GM12878 (cell line): Measurements from ENCODE around the gene IL23R. TPM values are rescaled to one million over a fixed set of nuclear protein-coding genes. Genes with fewer than 3 reads are reported as not detected.

Source experiments
- ATAC-seq: fragments of 200-7000 bp; cut with Tn5 transposase; 3 replicates; pipeline ENCODE4 v1.9.1; 2020; ENCODE audit warnings: mild to moderate bottlenecking, moderate library complexity
- BruUV-seq: library from RNA; stranded (reverse); fragments of 400-500 nt; replicated peaks from 2 replicates; lab custom pipeline; 2021; lab: Mats Ljungman, UMichigan
- CTCF ChIA-PET: fragments of 300-600 bp; sonication (Branson Sonifier 250); formaldehyde crosslinking; extraction: SDS; loops from one replicate; lab custom pipeline; 2021; ENCODE audit warnings: inconsistent platforms; lab: Yijun Ruan, JAX
- POLR2A ChIA-PET: fragments of 350-600 bp; formaldehyde crosslinking; extraction: SDS; loops from one replicate; lab custom pipeline; 2021; ENCODE audit warnings: inconsistent platforms; lab: Charles Lee
- RAD21 ChIA-PET: fragments of 300-600 bp; sonication (Branson Sonifier 250); formaldehyde crosslinking; loops from one replicate; lab custom pipeline; 2023; ENCODE audit warnings: antibody characterized with exemption; ENCODE audit not compliant: unreplicated experiment; lab: Charles Lee
- SMC1A ChIA-PET: fragments of 300-600 bp; sonication (Branson Sonifier 250); formaldehyde crosslinking; loops from one replicate; lab custom pipeline; 2023; ENCODE audit not compliant: unreplicated experiment, uncharacterized antibody; lab: Charles Lee
- DNase-seq: peaks from one replicate; pipeline ENCODE4 v3.0.0-alpha.2; 2011; ENCODE audit warnings: low read depth, low spot score
- FAIRE-seq: peaks from 3 replicates; lab custom pipeline; 2011; peaks lifted over from hg19 to GRCh38; lab: Jason Lieb, UNC
- H2AFZ ChIP-seq: 2 replicates; pipeline ENCODE4 v1.6.0; 2011; ENCODE audit warnings: low read depth, low read length, control low read depth; ENCODE audit not compliant: control insufficient read depth
- H3K27ac ChIP-seq: 2 replicates; pipeline ENCODE4 v1.5.1; 2011; ENCODE audit warnings: control low read depth; ENCODE audit not compliant: control insufficient read depth, insufficient read depth
- H3K27me3 ChIP-seq, 2 experiments: replicated peaks in 1 of 2; 2 replicates each; pipeline versions ENCODE4 v1.6.0 to v1.6.1; 2011; ENCODE audit warnings: low read length in 1 of 2; ENCODE audit not compliant: control insufficient read depth in 2 of 2, insufficient read depth in 2 of 2
- H3K36me3 ChIP-seq, 2 experiments: 2 replicates each; pipeline ENCODE4 v1.5.1; 2011; ENCODE audit warnings: low read length in 1 of 2; ENCODE audit not compliant: control insufficient read depth in 2 of 2, insufficient read depth in 2 of 2
- H3K4me1 ChIP-seq: 2 replicates; pipeline ENCODE4 v1.6.1; 2011; ENCODE audit warnings: mild to moderate bottlenecking, low read length, moderate library complexity, mixed read lengths; ENCODE audit not compliant: control insufficient read depth, insufficient read depth
- H3K4me2 ChIP-seq: 2 replicates; pipeline ENCODE4 v1.6.0; 2011; ENCODE audit warnings: control low read depth; ENCODE audit not compliant: control insufficient read depth, insufficient read depth
- H3K4me3 ChIP-seq: fragments of 200-600 bp; sonication (generic); 2 replicates; pipeline ENCODE4 v1.5.1; 2016
- H3K79me2 ChIP-seq: 2 replicates; pipeline ENCODE4 v1.6.0; 2011; ENCODE audit warnings: low read length; ENCODE audit not compliant: control insufficient read depth, insufficient read depth
- H3K9ac ChIP-seq: 2 replicates; pipeline ENCODE4 v1.8.0; 2011; ENCODE audit warnings: low read length, control low read depth, mixed read lengths; ENCODE audit not compliant: control insufficient read depth, insufficient read depth
- H3K9me3 ChIP-seq: replicated peaks from 3 replicates; pipeline ENCODE4 v1.5.1; 2011; ENCODE audit warnings: mild to moderate bottlenecking, low read length; ENCODE audit not compliant: control insufficient read depth, insufficient read depth
- H4K20me1 ChIP-seq: 2 replicates; pipeline ENCODE4 v1.6.0; 2011; ENCODE audit not compliant: control insufficient read depth, insufficient read depth
- ASH2L ChIP-seq: fragments of 300-600, 200-600 bp; sonication (generic); IDR thresholded peaks from 2 replicates; pipeline ENCODE4 v1.6.1; 2017; ENCODE audit warnings: low read depth, mild to moderate bottlenecking, borderline replicate concordance
- CHD4 ChIP-seq: fragments of 200-600 bp; sonication (generic); IDR thresholded peaks from 2 replicates; pipeline ENCODE4 v1.6.1; 2016; ENCODE audit warnings: mild to moderate bottlenecking
- EGR1 ChIP-seq, 2 experiments: IDR thresholded peaks; 1 replicate in 1 of 2; 2 replicates in 1 of 2; pipeline ENCODE4 v1.6.1; 2011 to 2012; ENCODE audit warnings: low read depth in 2 of 2, low read length in 2 of 2, borderline replicate concordance in 1 of 2, mild to moderate bottlenecking in 1 of 2, moderate library complexity in 1 of 2
- HDAC6 ChIP-seq: fragments of 200-600 bp; sonication (generic); IDR thresholded peaks from one replicate; pipeline ENCODE4 v1.8.0; 2017; ENCODE audit warnings: antibody characterized with exemption; ENCODE audit not compliant: unreplicated experiment
- IKZF1 ChIP-seq: fragments of 450-650 bp; conservative IDR thresholded peaks from 2 replicates; pipeline ENCODE4 v1.6.1; 2017; ENCODE audit warnings: antibody characterized with exemption, mild to moderate bottlenecking
- MYB ChIP-seq: fragments of 150-350 bp; IDR thresholded peaks from 2 replicates; pipeline ENCODE4 v1.6.1; 2014; ENCODE audit warnings: mild to moderate bottlenecking, low read depth, low read length, borderline replicate concordance
- PAX8 ChIP-seq: fragments of 450-650 bp; IDR thresholded peaks from 2 replicates; pipeline ENCODE4 v1.6.1; 2017; ENCODE audit warnings: mild to moderate bottlenecking, moderate library complexity
- RAD51 ChIP-seq: fragments of 450-650 bp; IDR thresholded peaks from 2 replicates; pipeline ENCODE4 v1.6.1; 2016; ENCODE audit warnings: moderate library complexity, mild to moderate bottlenecking, inconsistent platforms
- RB1 ChIP-seq: fragments of 450-650 bp; formaldehyde crosslinking; IDR thresholded peaks from 2 replicates; pipeline ENCODE4 v1.6.1; 2017; ENCODE audit warnings: mild to moderate bottlenecking, borderline replicate concordance
- SMAD1 ChIP-seq: fragments of 450-650 bp; IDR thresholded peaks from 2 replicates; pipeline ENCODE4 v1.6.1; 2018; ENCODE audit warnings: mild to moderate bottlenecking, low read depth; ENCODE audit not compliant: partially characterized antibody
- SPI1 ChIP-seq: IDR thresholded peaks from 2 replicates; pipeline ENCODE4 v1.6.1; 2011; ENCODE audit warnings: low read depth, mild to moderate bottlenecking, low read length, moderate library complexity, borderline replicate concordance; ENCODE audit not compliant: insufficient read depth
- SRF ChIP-seq, 2 experiments: IDR thresholded peaks; 2 replicates each; pipeline ENCODE4 v1.6.1; 2011; ENCODE audit warnings: low read depth in 2 of 2, low read length in 2 of 2, mild to moderate bottlenecking in 1 of 2, moderate library complexity in 1 of 2
- TAF1 ChIP-seq: IDR thresholded peaks from 2 replicates; pipeline ENCODE4 v1.6.1; 2011; ENCODE audit warnings: mild to moderate bottlenecking, low read depth, low read length, borderline replicate concordance
- WRNIP1 ChIP-seq: IDR thresholded peaks from 2 replicates; pipeline ENCODE4 v1.6.1; 2011; ENCODE audit warnings: low read depth, low read length, improper control_type of control experiment, borderline replicate concordance
- YBX1 ChIP-seq: fragments of 450-650 bp; IDR thresholded peaks from 2 replicates; pipeline ENCODE4 v1.6.1; 2016; ENCODE audit warnings: antibody characterized with exemption
- YY1 ChIP-seq: IDR thresholded peaks from 2 replicates; pipeline ENCODE4 v1.6.1; 2011; ENCODE audit warnings: low read depth, mild to moderate bottlenecking, low read length
- ZBTB40 ChIP-seq: fragments of 450-650 bp; IDR thresholded peaks from 2 replicates; pipeline ENCODE4 v1.6.1; 2016; ENCODE audit warnings: mild to moderate bottlenecking, moderate library complexity, borderline replicate concordance
- WGBS: methylation state at CpG from one replicate; pipeline ENCODE4 v1.1.6; 2016; ENCODE audit warnings: low lambda C conversion rate; ENCODE audit not compliant: insufficient replicate concordance, insufficient coverage; ENCODE audit errors: missing lambda C conversion rate; 5-methylcytosine and 5-hydroxymethylcytosine counted together
- in situ Hi-C: fragments of 300-500 bp; cut with MboI; formaldehyde crosslinking; loops from 9 replicates; pipeline ENCODE4 v1.14.3; 2018; ENCODE audit warnings: mixed read lengths
- intact Hi-C: fragments of 100-400 bp; cut with micrococcal nuclease; formaldehyde crosslinking; loops from one replicate; pipeline ENCODE4 v1.14.2; 2022; ENCODE audit not compliant: unreplicated experiment
- polyA plus RNA-seq, 11 experiments: library from polyadenylated mRNA; depleted of rRNA in 4 of 11; unstranded in 6 of 11; stranded (reverse) in 5 of 11; fragments of >200 nt; fragmentation: Nextera tagmentation in 4 of 11; fragmentation: Illumina TruSeq in 1 of 11; extraction: Ambion mirVana in 4 of 11; extraction: Trizol in 1 of 11; gene quantifications; 1 replicate in 1 of 11; 2 replicates in 10 of 11; pipeline versions ENCODE4 v1.2.1 to v1.2.3, GENCODE V29; 2011 to 2016; ENCODE audit warnings: inconsistent platforms in 2 of 11, missing spikeins in 2 of 11, low read depth in 1 of 11
- total RNA-seq, 4 experiments: library from RNA; depleted of rRNA in 3 of 4; stranded (reverse); fragments of >200 nt in 3 of 4; fragmentation: Illumina TruSeq in 1 of 4; extraction: Trizol in 1 of 4; gene quantifications; 2 replicates each; pipeline versions ENCODE4 v1.2.1 to v1.2.3, GENCODE V29; 2013 to 2021

The IL23R gene
- total and polyA plus RNA-seq, 10 of the 15 experiments (the other 5 are each of a cell fraction or from before 2014, with no cell fraction given): 0.16 to 6.4 (median 0.59) TPM

GRCh38 chr1:67118191-67118590 is 48.1 kb upstream of the IL23R start:
- no peak overlapping the region for H3K9ac ChIP-seq
- H3K4me1 ChIP-seq: no peaks in the 10 kb centered on the region
- intact Hi-C loops: no loop called here
- no peak overlapping the region for H2AFZ ChIP-seq
- H3K9me3 ChIP-seq: no peaks in the 10 kb centered on the region; the same call in 2 of the 3 replicates
- no peaks in the 10 kb centered on the region for H4K20me1 ChIP-seq
- RAD21 ChIA-PET: no interaction called here
- peaks cover 0 to 5% of the 10 kb centered on the region in 2 experiments; a peak in 1 of 4 replicates for H3K27me3 ChIP-seq
- FAIRE-seq (no peak), DNase-seq (no peak), ATAC-seq (no peak)
- BruUV-seq: no TSS peak
- H3K36me3 ChIP-seq: no peaks in the 10 kb centered on the region
- no peak overlapping the region for H3K27ac ChIP-seq
- CTCF ChIA-PET: no interaction called here
- TF ChIP-seq SPI1 (no peak), MYB (no peak), WRNIP1 (no peak), IKZF1 (no peak), TAF1 (no peak), RAD51 (no peak), ASH2L (no peak), CHD4 (no peak), HDAC6 (no peak)
- no peak overlapping the region for H3K4me3 ChIP-seq
- SMC1A ChIA-PET: interaction anchor here (1.3 kb wide), 2 partner anchors 10 to 93 kb away, joined by 3 read pairs; no protein-coding TSS in a partner anchor
- H3K79me2 ChIP-seq: no peaks in the 10 kb centered on the region
- POLR2A ChIA-PET: no interaction called here
- H3K4me2 ChIP-seq: no peak overlapping the region
- in situ Hi-C loops: no loop called here

- intact Hi-C loops: no loop called here
- FAIRE-seq (no peak), ATAC-seq (no peak), DNase-seq (no peak)
- H3K36me3 ChIP-seq: no peaks in the 10 kb centered on the region
- POLR2A ChIA-PET: no interaction called here
- SMC1A ChIA-PET: interaction anchor here (1.3 kb wide), 2 partner anchors 10 to 93 kb away, joined by 3 read pairs; no protein-coding TSS in a partner anchor
- H3K4me1 ChIP-seq: no peaks in the 10 kb centered on the region
- WGBS: 23% methylated on average over 3 of the region's 3 CpGs
- RAD21 ChIA-PET: no interaction called here
- H3K27ac ChIP-seq: no peak overlapping the region
- no peak overlapping the region for H3K4me2 ChIP-seq
- in situ Hi-C loops: no loop called here
- H4K20me1 ChIP-seq: no peaks in the 10 kb centered on the region
- no TSS peak for BruUV-seq
- no peak overlapping the region for H3K9ac ChIP-seq
- no peaks in the 10 kb centered on the region; the same call in 2 of the 3 replicates for H3K9me3 ChIP-seq
- CTCF ChIA-PET: no interaction called here
- no peak overlapping the region for H3K4me3 ChIP-seq
- no peak overlapping the region for H2AFZ ChIP-seq
- H3K79me2 ChIP-seq: no peaks in the 10 kb centered on the region
- H3K27me3 ChIP-seq: peaks cover 0 to 5% of the 10 kb centered on the region in 2 experiments; a peak in 1 of 4 replicates
- TF ChIP-seq EGR1 (IDR thresholded peaks at IDR 0.05; ENCODE audit: borderline replicate concordance in 1 of 2, low read depth in 2 of 2, low read length in 2 of 2) (no peak), SRF (IDR thresholded peaks at IDR 0.05; ENCODE audit: low read depth in 2 of 2, low read length in 2 of 2) (no peak), YY1 (no peak), PAX8 (no peak), YBX1 (no peak), SMAD1 (no peak), MYB (no peak), RB1 (no peak), ZBTB40 (no peak)
These were observed 47.6 kb upstream of the IL23R start for GRCh38 chr1:67118646-67119045.
